Measurements from ENCODE around the gene SERPINA7. TPM values are rescaled to one million over a fixed set of nuclear protein-coding genes. Genes with fewer than 3 reads are reported as not detected.

The SERPINA7 gene
- total RNA-seq, 1 donor from 2014 or later: not detected

Other genes starting within 250 kb of the SERPINA7 start
- under 0.01 TPM for gene NRK, start 216.2 kb downstream of the SERPINA7 start, total RNA-seq
- 1.2 TPM for gene PWWP3B, start 129.6 kb upstream of the SERPINA7 start, total RNA-seq

All from frontal cortex (tissue), 1 donor.